Middle frontal gyrus (tissue), 1 donor: ENCODE results near the gene CREB3.
A peak's percentile ranks its signal among the peaks of the same experiment; 100 is the strongest.

Source experiments
- DNase-seq: peaks from one replicate; pipeline ENCODE4 v3.0.0-alpha.2; 2015; ENCODE audit warnings: low spot score; ENCODE audit errors: extremely low spot score

The CREB3 gene

DNA sequence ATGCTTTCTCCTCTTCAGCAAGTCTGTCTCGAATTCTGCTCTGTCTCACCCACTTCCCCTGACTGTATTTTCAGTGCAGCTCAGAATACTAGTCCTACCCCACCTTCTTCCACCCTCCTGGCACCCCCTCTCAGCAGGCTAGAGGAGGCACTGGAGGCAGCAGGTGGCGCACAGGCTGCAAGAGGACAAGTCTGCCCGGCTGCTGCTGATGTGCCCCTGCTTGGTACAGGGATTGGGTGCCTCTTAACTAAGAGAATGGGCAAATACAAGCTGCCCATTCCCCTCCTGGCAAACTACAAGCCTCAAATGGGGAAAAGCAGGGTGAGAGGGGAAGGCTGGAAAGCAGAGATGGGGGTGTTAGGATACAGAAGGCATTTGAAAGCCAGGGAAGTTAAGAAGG lies 5.5 kb upstream of the CREB3 start:
- DNase-seq: no peak

DNA sequence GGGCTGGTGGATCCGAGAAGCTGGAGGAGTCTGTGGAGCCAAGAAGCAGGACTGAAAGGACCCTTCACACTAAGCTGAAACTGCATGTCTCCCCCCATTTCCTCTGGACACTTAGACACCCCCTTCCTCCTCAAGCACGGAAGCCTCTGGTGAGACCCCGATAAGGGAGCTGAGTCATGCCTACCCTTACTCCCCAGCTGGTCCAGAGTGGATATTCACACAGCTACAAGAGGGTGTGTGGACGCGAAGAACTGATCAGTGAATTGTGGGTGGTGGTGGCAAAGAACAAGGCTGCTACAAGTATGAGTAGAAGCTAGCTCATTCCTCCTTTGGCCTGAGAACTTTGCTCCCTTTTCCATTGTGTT lies 4.8 kb upstream of the CREB3 start:
- DNase-seq: no peak

DNA sequence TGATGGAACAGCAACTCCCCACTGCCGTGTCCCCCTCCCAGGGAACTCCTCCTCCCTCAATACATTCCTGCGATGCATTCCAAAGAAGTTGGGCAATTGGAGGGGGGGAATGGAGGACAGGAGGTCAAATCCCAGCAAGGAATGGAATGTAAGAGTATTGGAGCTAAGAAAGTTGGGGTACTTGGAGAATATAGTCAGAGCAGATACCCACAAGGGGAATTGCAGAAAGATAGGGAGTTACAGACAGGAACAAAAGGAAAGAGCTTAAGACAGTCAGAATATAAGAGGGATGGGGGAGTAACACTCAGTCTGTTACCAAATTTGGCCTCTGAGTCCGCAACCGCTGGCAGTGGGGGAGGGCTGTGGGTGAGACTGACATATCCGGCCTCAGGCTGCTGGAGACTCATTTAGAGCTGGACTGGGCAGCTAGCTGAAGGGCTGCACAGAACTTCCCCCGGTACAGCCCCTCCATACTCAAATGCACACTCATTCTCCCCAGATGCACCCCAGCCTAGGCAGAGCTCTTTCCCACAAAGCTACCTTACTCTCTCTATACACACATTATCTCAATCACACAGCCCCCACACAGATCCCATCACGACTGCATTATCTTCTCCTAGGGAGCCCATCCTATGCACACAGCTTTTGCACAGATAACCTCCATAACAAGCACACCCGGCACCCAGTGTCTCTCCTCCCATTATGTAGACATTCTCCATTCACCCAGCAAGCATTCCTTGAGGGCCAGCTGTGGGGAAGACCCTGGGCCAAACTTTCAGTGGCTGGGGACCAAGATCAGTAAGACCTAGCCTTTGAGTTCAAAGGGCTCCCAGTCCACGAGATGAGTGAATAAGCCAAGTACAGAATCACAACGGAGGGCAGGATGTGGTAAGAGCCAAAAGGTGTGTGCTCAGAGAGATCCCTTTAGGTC lies 4.2 kb upstream of the CREB3 start:
- DNase-seq: no peak

DNA sequence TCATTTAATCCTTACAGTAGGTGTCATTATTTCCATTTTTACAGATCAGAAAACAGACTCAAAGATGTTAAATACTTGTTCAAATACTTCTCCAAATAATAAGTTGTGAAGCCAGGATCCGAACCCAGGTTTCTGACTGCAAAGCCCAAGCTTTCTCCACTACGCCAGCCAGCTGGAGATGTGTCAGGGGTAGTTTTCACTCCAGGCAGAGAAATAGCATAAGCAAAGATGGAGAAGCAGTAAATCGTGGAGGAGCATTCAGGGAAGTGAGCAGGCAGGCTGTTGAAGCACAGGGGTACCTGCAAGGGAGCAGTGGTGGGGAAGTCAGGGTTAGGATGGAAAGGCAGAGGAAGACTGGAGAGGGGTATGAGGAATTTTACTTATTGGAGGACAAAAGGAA lies 3.4 kb upstream of the CREB3 start:
- DNase-seq: no peak

DNA sequence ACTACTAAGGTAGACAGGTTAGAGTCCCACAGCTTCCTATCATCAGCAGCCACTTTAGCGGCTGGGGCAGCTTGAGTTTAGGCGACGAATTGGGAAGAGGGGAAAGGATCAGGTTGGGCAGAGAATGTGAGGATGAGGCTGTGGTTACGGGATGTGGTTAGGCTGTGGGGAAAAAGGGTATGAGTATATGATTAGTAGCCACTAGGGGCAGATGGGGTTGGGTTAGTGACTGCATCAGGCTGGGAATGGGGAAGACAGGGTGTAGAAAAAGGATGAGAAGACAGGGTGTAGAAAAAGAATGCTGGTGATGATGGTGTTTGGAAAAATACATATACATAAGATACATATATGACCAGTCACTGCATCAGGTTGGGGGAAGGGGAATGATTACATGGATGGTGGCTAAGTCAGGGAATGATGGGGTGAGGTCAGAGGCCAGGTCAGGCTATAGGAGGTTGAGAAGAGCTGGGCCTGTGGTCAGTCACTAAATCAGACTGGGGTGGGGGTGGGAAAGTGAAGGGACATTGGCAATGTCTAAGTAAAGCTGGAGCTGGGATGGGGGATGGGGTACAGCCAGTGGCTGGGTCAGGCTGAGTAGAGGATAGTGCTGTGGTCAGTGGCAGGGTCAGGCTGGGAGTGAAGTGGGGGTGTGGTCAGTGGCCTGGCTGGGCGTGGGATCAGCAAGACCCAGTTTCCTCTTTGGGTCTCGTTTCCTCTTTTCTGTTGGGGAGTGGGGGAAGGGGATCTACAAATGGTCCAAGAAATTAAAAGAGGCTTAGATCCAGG lies 2.6 kb upstream of the CREB3 start:
- DNase-seq: no peak

DNA sequence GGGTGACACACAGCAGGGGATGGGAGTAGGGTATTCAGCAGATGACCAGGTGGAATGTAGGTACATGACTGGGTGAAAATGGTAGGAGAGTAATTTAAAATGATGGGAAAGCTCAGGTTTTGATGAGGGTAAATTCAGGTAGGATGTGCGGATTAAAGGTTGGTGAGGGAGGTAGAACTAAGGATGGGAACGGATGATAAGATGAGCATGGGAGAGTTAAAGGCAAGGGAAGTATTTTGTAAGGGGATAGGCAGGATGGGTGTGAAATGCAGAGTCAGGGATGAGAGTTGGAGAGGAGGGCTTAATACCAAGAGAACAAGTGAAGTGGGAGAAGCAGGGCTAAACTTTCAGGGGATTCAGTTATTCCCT lies 2.0 kb upstream of the CREB3 start:
- no peak for DNase-seq

DNA sequence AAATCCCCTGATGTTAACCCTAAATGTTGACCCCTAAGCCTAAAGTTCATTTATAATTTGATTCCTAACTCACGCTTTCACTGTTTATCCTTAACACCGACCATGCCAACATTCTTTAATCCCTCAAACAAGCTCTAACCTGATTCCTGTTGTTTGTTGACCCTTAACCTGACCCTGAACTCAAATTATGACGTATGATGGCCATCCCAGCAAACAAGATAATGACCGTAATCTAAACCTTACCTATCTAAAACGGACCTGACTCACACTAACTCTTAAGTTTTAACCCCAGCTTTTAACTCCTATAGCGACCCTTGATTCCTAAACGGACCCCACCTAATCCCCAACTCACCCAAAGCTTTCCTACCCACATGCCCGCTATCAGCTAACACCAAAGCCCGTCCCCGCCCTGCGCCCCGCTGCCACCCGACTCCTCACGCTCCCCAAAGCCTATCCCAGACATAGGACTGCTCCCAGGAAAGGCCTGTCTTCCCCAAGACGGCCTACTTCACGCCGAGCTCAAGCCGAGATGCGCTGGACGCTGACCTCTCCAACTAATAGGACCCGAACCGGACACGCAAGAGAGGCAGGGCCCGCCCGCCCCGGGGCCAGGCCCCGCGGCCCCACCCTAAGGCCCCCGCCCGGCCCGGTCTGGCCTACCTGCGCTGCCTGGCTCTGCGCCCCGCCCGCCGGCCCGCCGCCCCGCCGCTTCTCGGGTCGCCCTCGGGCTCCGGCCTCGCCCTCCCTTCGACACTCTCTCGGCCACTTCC lies 866 bp upstream of the CREB3 start:
- DNase-seq: no peak

DNA sequence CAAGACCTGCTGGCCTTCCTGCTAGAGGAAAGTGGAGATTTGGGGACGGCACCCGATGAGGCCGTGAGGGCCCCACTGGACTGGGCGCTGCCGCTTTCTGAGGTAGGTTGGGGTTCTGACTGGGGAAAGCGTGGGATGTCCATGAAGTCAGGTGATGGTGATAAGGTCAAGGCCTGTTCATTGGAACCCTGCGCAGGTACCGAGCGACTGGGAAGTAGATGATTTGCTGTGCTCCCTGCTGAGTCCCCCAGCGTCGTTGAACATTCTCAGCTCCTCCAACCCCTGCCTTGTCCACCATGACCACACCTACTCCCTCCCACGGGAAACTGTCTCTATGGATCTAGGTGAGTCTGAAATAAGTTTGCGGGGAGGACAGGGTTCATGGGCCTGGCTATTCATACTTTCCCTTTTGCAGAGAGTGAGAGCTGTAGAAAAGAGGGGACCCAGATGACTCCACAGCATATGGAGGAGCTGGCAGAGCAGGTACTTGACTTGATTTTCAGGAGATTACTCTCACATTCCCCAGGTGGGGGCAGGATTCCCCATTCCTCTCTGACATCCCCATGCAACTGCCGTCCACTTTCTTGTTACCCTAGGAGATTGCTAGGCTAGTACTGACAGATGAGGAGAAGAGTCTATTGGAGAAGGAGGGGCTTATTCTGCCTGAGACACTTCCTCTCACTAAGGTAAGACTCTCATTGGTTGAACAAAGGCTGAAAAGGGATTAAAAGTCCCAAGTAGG lies 505 bp downstream of the CREB3 start:
- no peak for DNase-seq

DNA sequence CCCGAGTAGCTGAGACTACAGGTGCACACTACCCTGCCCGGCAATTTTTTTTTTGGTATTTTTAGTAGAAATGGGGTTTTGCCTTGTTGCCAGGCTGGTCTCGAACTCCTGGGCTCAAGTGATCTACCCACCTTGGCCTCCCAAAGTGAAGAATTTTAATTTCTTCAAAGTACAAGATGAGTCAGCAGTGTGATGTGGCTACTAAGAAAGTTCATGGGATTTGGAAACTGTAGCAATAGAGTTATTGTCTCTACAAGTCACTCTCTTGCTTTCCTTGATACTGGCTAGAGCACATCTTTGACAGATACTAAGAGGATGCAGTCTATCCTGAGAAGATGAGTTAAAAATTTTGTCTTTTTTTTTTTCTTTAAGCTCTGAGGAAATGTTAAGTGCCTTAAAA lies 1.6 kb downstream of the CREB3 start:
- no peak for DNase-seq

DNA sequence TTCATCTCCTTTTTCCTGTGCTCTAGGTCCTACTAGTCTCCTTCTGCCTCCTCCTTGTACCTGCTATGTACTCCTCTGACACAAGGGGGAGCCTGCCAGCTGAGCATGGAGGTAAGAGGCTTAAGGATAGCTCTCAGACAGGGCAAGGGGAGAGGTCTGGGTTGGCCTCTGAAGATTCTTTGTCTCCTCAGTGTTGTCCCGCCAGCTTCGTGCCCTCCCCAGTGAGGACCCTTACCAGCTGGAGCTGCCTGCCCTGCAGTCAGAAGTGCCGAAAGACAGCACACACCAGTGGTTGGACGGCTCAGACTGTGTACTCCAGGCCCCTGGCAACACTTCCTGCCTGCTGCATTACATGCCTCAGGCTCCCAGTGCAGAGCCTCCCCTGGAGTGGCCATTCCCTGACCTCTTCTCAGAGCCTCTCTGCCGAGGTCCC lies 3.8 kb downstream of the CREB3 start:
- DNase-seq: peak; percentile 34

DNA sequence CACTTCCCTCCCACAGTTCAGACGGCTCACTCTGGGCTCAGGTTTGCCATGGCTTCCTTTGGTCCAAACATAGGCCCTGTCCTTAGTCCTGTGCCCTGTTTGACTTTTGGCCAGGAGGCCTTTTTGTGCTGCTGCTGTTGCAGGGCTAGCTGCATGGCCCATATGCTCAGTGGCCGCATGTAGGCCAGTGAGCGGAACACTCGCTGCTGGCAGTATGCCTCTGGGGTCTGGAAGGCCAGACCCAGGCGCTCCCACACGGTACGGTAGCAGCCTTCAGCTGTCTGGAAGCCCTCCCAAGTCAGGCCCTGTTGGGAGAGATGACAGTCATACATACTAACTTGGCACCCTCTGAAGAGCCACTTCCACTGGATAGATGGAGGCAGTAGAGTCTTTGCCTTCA lies 4.7 kb downstream of the CREB3 start:
- no peak for DNase-seq

DNA sequence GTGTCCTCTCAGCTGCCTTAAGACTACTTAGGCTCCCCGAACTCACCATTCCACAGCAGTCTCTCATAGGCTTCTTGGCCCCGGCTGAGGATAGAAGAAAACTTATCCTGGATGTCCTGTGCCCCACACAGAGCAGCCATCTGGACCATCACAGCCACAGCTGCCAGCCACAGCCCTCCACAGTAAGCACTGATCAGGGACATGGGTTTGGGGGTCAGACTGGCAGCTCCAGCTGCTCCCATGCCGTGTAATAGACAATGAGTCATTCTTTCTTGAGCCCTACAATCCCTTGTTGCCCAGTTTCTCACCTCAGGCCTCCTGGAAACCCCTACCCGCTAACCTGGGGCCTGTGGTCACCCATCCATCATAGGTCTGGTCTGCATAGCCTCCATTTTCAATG lies 5.7 kb downstream of the CREB3 start:
- DNase-seq: no peak

DNA sequence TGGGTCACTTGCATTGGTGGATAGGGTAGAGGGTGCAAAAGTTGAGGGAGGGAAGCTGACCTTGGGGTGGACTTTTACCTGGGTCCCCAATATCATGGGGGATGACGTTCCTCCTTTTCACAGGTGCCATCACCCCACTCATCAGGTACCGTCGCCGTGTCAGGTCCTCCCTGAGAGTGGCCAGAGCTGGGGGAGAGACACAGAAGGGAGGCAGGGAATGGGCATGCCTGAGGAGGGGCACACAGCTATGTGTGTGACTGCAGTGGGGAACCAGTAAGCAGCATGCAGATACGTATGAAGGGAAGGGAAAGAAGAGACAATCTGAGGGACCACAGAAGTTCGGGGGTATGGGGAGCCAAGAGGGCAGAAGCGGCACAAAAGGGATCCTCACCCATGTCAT lies 6.5 kb downstream of the CREB3 start:
- no peak for DNase-seq

DNA sequence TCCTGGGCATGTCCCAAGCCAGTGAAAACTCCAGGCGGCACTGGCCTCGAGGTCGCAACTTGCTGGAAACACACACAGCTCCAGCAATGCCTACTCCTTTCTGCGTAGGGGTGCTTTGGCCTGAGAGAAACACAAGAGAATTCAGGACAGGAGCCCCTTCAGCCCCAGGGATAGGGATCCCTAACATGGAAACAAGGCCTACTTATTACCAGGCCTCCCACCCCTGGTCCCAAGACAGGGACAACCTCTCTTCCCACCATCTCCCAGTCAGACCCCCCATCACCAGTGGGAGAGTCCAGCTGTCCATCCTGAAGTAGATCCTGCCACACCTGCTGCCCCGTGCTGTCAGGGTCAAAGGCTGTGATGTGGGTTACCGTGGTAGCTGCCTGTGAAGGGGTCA lies 7.8 kb downstream of the CREB3 start:
- DNase-seq: no peak

DNA sequence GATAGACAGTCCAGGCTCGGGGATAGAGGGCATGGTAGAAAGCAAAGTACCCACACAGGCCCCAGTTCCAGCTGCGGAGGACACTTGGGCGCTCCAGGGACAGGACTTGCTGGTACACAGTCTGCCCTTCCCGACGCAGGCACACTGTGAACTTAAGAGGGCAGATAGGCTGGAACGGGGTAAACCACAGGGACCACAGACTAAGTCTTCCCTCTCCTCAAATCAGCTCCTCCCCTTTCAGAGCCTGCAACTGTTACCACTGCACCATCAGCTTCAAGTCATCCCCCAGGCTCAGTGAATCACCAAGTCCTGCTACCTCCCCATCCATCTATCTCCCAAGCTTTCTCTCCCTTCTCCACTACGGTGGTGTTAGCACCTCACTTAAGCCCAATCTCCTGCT lies 9.3 kb downstream of the CREB3 start:
- DNase-seq: no peak

DNA sequence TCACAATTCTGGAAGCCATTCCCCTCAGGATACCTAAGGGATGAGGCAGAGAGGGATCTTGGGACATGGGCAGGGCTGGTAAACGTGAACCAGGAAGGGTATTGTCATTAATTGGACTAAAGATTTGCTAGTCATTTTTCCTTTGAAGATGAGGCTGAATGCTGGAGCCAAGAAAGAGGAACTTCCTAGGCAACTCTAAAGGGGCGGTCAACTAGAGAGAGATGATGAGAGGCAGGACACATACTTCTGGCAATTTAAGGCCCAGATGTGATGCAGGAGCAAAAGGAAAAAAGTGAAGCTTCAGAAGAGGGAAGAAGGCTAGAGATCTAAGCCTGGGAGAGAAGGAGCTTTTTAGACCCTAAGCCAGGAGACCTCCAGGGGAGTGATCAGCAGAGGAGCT lies 11.0 kb downstream of the CREB3 start:
- no peak for DNase-seq

DNA sequence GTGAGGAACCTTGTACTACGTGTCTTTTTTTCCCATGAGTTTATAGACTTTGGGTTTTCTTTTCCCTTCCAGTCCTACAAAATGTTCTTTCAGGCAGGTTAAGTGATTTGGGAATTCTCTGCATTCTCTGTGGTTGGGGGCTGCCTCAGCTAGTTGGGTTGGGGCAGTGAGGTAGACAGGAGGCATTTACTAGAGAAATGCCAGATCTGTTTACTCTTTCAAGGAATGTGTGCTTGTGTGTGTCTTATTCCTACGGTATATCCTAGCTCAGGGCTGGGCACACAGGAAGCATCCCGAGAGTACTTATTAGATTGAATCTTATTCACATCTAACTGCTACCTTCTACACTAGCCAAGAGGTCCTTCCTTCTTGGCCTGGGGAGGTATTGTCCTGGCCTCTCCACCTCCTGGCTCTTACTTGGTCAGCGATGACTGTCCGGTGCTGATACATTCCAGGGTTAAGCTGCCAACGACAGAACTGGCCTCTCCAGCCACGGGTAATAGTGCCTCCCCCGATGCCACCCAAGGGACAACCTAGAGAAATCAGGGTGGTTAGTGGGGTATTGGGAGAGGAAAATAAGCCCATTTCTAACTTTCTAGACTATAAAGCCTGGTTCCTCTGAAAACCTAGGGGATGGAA lies 11.5 kb downstream of the CREB3 start:
- DNase-seq: no peak

DNA sequence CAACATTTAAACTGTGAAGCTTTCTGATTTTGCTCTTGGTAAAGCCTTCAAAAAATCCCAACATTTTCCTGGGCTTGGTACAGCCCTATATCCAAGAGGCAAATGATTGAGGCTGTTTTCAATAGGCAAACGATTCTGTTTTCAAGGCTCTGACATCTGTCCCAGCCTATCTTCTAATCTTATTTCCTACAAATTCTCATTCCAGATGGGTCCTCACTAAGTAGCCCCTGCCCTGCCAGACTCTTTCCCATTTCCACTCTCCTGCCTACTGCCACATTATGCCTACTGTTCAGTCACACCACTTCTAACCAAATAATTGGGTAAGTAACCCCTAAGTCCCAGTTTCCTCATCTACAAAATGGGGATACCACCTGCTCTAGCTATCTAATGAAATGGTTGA lies 13.1 kb downstream of the CREB3 start:
- DNase-seq: no peak

DNA sequence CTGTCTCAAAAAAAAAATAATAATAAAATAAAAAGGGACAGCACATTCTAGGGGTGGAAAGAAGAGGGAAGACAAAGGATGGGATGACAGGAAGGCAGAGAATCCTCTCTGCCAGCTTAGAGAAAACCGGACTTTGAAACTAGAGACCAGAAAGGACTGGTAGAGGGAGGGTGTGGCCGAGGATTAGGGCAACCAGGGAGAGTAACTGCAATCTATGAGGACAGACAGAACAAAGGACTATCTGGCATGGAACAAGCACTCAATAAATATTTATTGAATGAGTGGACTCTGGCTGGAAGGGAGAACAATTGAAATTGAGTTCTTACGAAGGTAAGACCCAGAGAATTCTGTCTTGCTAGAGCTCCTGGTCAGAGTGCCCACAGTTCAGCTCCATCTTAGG lies 14.1 kb downstream of the CREB3 start:
- no peak for DNase-seq

DNA sequence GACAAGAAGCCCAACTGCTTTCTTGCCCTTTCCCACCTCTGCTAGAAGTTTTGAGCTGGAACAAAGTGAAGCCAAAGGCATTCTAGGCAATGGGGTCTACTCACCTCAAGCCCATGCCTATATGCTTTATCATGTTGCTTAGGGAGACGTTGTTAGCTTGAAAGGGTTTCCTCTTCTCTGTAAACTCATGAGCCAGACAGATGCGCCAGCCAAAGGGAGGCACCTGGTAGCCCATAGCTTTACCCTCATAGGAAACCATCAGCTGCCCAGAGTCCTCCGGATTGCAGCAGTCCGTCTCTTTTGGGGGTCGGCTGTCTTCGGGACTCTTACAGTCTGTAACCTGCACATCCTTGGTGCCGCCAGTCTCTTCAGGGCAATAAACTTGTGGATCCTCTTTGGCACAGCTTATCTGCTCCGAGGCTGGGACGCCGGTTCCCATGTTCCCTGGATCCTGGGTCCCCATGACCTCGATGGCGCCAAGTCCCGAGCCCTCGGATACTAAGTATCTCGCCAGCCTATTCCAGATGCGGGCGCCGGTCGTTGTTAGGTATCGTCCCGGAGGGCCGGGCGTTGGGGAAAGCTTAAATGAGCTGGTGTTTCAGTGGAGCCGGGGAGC lies 15.9 kb downstream of the CREB3 start:
- no peak for DNase-seq
